ENCODE results near the gene TAS1R3.

Gene TAS1R3

GRCh38 chr1:1324524-1325287, 6.4 kb upstream of the TAS1R3 start, which contains the start of the genes CPTP and INTS11:
Gene CPTP, plus strand, starts transcription at chr1:1324802. Its CDS starts 2,109 bp downstream, at chr1:1326911.
Gene INTS11, minus strand, starts transcription at chr1:1324660. Its CDS starts 52 bp downstream, at chr1:1324608.
- DNase-seq, result peak; percentile 97

DNA sequence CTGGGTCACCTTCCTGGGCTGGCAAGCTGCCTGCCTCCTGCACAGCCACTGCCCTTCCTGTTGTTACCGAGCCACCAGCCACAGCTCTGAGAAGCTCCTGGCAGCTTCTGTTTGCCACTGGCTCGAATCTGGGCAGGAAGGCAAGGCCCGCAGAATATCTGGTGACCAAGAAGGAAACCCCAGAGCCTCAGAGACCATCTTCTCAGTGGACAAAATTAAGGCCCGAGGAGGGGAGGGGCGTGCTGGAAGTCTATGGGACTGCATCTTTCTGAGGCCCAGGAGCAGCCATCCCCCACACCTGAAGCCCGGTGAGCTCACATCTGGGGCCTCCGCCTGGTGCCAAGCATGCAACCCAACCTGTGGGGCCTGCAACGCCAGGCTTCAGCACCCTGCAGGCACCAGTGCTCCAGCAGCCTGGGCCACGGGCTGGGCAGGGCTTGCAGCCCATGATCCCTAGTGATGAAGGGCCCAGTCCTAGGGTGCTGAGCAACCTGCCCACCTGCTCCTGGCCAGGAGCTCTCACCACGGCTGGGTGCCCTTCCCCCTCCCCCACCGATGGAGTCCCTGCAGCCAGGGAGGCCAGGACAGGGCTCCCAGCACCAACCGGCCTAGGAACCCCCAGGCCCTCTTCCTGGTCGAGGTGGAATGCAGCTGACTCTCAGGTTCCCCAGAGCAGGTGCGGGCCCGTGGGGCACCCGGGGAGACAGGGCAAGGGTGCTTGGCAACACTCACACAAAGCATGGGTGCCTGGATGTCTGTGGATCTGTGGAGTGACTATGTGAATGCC, 5.6 kb upstream of the TAS1R3 start:
- no peak for DNase-seq

- DNase-seq, result no peak
These were observed 4.9 kb upstream of the TAS1R3 start for GRCh38 chr1:1326075-1326605.

GRCh38 chr1:1327291-1327690, 3.8 kb upstream of the TAS1R3 start:
- no peak for DNase-seq

GRCh38 chr1:1328254-1328653, 2.8 kb upstream of the TAS1R3 start:
- no peak for DNase-seq

GRCh38 chr1:1329304-1330210, 1.5 kb upstream of the TAS1R3 start:
- DNase-seq, result no peak

DNA sequence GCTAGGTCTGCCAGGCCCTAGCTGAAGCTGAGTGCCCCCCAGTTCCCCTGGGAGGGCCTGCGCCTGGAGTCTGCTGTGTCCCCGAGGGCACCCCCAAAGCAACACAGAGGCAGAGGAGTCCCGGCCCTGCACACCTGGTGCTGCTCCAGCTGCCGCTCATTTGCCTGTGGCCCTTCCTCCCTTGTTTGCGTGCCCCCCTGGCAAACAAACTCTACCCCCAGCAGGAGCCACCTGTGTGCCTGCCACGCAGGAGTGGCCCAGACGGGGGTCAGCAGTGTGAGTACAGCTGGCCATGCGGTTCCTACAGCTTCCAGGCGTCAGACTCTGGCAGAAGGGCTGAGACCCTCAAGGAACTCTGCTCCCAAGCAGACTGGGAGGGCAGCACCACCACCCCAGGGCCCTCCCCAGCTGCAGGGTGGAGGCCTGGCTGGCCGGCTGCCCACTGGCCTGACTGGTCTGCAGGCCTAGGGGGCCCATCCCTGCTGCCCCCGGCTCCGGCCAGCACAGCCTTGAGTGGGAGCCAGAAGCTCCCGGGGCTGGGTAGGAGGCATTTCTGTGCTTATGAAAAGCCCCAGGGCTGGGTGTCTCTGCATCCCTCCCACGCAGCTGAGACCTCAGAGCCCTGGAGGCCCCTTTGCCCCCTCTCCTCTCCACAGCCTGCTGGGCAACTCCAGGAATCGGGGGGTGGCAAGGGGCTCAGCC, 563 bp upstream of the TAS1R3 start:
- DNase-seq, result no peak

DNA sequence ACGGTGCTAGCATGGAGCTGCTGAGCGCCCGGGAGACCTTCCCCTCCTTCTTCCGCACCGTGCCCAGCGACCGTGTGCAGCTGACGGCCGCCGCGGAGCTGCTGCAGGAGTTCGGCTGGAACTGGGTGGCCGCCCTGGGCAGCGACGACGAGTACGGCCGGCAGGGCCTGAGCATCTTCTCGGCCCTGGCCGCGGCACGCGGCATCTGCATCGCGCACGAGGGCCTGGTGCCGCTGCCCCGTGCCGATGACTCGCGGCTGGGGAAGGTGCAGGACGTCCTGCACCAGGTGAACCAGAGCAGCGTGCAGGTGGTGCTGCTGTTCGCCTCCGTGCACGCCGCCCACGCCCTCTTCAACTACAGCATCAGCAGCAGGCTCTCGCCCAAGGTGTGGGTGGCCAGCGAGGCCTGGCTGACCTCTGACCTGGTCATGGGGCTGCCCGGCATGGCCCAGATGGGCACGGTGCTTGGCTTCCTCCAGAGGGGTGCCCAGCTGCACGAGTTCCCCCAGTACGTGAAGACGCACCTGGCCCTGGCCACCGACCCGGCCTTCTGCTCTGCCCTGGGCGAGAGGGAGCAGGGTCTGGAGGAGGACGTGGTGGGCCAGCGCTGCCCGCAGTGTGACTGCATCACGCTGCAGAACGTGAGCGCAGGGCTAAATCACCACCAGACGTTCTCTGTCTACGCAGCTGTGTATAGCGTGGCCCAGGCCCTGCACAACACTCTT, 1.1 kb downstream of the TAS1R3 start:
- DNase-seq, result no peak

GRCh38 chr1:1332774-1333480, 1.8 kb downstream of the TAS1R3 start:
- no peak for DNase-seq

- DNase-seq, result no peak
These were observed 2.6 kb downstream of the TAS1R3 start for GRCh38 chr1:1333551-1334241.

GRCh38 chr1:1334835-1335234, 3.8 kb downstream of the TAS1R3 start:
- DNase-seq, result no peak

DNA sequence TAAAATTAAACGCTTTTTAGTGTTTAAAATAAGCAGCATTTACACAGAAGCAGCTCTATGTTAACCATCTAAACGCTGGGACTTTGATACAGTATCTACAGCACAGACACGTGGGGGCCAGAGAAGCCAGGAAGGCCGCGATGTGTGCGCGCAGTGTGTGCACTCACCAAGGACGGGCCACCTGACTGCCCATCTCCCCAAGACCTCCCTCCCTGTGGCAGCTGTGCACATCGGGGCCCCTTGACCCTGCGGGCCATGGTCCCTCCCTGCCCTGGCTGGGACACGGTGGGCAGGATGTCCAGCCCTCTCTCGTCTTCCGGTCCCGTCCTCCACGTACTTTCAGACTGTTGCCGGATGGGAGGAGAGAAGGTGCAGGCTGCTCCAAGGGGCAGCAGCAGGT, 4.2 kb downstream of the TAS1R3 start:
- no peak for DNase-seq

GRCh38 chr1:1335792-1336248, 4.7 kb downstream of the TAS1R3 start:
- DNase-seq, result no peak

GRCh38 chr1:1336446-1336845, 5.4 kb downstream of the TAS1R3 start:
- no peak for DNase-seq

DNA sequence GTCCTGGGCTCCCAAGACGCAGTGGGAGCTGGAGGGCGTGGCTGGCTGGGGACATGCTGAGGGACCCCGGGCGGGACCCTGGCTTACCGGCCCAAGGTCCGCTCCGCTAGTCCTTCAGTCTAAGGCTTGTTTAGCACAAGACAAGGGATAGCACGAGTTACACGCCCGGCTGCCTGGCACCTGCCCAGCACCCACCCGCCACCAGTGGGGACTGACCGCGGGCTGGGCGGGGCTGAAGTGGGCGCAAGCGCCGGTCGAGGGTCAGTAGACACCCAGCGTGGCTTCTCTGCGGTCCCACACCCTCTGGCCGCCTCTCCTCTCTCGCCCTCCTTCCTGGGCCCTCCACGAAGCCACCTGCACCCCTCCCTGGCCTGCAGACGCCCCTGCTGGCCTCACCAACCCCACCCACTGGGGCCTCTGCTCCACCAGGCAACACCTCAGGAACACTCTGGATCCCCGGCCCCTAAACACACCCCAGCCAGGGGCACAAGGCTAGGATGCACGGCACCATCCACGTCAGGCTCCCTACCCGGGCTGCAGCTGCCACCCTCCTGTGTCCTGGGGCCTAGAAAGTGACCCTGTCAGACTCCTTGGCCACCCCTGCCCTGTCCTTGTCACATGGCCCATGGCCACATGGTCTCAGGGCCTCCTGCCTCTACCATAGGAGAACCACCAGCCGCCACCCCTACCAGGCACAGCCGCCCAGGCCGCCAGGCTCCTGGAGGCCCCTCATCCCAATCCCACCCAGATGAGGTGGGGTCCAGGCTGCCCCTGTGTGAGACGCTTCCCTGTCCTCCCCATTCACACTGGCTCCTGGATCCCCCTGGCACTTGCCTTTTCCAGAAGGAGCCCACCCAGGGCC, 6.1 kb downstream of the TAS1R3 start:
- no peak for DNase-seq

DNA sequence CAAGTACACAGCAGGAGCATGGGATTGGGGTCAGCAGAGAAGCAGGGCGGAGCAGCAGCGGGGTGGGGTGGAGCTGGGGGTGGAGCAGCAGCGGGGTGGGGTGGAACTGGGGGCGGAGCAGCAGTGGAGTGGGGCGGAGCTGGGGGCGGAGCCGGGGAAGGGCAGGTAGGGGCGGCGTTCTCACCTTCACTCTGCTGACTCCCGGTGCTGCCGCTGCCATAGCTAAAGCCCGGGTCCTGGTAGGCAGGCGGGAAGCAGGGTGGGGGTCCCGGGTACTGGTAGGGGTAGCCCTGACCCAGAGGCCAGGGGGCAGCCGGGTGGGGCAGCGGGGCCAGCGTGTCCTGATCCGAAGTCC, 6.7 kb downstream of the TAS1R3 start:
- no peak for DNase-seq

DNA sequence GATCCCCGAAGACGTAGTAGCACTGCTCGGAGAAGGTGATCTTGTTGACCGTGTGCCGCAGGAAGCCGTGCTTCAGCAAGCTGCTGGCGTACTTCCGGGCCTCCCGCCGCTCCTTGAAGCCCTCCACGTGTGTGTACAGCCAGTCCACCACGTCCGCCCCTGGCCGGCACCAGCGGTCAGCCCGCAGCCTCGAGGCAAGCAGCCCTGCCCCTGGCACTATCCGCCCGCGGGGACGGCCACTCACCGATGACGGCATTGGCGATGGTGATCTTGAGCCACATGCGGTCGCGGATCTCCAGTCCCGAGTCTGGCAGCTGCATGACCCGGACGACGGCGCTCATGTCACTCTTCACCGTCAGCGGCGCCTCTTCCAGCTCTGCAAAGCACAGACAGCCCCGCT, 7.2 kb downstream of the TAS1R3 start:
- DNase-seq, result no peak

- DNase-seq, result no peak
These were observed 9.1 kb downstream of the TAS1R3 start for GRCh38 chr1:1340185-1340584.

Data from right forelimb (tissue), 1 donor.